HG03354 (cell line): ENCODE data around the gene KIAA0513.

Experiments used
- ATAC-seq: cut with Tn5 transposase; IDR thresholded peaks from one replicate; pipeline ENCODE4 v1.9.1; 2021; ENCODE audit warnings: mild to moderate bottlenecking; ENCODE audit not compliant: unreplicated experiment, poor library complexity, severe bottlenecking

Gene KIAA0513

DNA sequence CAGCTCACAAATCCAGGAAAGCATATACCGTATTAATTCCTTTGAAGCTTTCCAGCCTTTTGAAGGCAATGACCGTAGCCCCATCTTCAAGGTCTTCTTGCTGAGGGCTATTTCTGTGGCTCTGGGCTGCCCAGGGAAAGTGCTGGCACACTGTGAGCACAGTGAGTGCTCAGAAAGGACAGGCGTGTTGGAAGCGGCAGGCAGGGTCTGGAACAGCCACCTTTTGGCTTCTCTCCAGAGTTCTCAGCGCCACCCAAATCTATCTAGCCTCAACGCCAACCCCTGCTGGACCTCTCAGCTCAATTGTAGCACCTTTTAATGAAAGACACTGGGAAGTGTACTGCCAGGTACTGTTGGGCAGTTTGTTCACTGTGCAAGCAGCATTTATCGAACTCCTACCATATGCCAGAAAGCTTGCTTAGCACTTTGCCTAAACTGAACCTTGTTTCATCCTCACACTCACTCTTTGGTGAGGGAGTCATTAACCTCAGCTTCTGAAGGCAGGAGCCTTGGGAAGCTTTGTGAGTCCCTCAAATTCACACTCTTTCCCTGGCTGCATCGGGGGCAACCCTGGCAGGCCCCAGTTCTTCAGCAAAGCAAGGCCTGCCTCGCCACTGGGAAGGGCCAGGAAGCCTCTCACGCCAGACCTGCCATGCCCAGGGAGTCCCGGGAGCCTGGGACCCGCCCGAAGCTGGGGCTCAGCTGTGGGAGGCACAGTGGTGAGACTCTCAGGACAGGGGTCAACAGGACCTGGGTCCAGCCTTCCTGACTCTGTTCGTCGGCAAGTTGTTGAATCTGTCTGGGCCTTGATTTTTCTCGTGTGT, 98.2 kb downstream of the KIAA0513 start:
- no peak for ATAC-seq

DNA sequence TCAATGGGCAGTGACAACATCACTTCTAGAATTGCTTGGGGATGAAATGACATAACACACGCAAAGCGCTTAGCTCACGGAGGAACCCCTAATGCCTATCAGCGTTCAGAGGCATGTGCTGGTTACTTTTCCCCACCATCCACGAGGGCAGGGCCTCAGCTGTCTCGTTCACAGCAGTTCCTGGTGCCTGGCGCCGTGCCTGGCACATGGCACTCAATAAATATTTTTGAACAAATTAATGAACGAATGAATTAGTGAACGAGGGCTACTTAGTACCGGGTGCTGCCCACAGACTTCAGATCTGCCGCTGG, 98.8 kb downstream of the KIAA0513 start:
- ATAC-seq, result no peak

DNA sequence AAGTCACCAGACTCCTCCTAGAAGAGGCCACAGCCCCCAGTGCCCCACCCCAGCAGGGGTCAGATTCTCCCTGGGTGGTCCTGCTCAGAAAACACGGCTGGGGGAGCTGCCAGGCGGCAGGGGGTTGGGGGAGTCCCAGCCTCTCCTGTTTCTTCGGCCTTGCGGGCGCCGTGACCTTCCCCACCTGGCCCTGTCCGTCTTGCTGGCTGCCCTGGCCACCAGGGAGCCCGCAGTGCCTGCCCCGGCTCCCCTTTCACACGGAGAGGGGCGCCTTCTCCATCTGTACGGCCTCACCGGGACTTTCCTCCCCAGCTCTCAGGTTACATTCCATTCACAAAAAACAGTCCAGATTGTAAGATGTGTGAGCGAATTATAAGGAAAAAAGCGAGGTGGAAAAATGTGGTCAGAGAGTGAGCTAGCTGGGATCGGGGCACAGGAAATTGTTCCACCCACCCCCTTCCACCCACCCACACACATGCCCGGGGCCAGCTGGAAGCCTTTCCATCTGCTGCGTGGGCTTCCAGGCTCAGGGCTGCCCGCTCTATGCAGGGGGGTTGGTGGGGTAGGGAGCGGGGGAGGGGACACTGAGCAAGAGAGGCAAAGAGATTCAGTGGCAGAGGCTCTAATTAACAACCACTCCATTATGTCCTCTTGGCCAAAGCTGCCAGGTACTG, 99.2 kb downstream of the KIAA0513 start:
- ATAC-seq, result no peak

DNA sequence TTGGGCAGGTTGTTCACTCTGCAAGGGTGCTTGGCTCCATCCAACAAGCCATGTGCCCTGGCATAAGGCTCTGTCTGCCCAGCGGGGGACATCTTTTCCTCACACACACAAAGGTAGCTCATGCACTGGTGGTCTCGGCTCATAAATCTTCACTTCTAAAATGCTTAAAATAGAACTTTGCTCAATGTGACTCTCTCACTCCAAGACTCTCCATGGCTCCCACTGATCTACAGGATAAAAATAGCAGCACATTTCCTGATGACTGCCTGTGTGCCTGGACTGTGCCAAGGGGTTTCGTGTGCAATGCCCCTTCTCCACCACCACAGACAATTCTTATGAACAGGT, 99.8 kb downstream of the KIAA0513 start:
- ATAC-seq, result no peak

DNA sequence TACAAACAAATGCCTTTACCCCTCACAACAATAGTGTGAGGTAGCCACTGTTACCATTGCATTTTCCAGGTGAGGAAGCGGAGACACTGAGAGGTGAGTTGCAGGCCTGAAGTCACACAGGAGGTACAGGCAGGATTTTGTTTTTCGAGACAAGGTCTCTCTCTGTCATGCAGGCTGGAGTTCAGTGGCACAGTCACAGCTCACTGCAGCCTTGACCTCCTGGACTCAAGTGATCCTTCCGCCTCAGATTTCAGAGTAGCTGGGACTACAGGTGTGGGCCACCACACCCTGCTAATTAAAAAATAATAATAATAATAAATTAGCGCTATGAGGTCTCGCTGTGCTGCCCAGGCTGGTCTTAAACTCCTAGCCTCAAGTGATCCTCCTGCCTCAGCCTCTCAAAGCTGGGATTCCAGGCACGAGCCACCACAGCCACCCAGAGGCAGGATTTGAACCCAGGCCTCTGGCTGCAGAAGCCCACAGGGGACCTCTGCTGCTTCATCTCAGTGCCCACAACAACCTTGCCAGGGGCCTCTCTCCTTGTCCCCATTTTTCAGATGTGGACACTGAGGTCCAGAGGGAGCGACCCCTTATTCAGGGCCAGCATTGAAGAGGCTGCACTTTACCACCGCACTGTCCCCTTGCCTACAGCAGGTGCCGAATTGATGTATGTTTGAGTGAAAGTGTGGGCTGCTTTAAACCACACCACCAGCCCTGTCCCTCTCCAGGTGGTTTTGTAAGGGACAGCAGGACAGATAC, 100.7 kb downstream of the KIAA0513 start:
- ATAC-seq, result no peak

DNA sequence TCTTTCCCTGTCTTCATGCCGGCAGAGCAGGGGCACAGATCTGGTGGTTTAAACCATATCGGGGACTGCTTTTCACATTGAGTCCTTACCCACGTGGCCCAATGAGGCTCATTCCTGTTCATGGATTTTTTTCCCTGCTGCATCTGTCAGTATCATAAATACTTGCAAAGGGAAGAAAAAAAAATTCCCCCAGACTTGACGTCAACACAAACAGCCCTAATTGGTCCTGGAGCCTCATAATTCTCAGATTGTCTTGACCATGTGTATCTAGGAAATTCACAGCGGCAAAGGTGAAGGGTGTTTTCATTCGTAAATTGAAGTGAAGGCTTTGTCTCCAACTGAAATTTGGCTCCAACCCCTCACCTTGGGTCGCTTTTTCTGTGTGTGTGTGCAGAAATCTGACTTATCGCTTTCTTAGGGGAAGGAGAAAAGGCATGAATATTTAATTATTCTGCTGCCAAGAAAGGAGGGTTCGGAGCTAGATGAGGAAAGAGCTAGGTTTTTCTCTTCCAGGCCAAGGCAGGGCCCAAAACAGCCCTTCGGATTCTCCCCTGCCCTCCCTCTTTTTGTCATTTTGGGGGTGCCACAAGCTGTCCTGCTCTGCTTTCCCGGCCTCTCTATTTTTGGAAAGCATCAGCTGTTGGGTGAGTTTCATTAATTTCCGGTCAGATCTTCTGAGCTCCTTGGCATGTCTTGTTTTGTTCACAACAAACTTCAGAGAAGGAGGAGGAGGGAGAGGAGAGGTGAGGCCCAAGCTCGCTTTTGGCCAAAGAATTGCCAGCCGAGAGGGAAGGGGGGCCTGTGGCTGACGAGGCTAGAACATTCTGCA, 102.5 kb downstream of the KIAA0513 start:
- no peak for ATAC-seq

DNA sequence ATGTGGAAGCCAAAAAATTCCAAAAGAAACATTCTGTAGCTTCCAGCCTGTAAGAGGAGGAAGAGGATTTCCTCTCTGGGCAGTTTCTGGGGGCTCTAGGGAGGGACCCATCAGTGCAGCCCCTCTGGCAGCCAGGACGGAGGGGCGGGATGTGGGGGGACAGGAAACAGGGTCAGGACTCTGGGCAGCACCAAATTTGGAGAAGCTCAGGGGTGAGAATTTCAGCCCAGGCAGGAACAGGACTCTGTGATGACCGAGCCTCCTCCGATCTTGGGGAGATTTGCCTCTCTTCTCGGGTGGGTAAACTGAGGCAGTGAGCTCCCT, 103.1 kb downstream of the KIAA0513 start:
- ATAC-seq, result no peak

DNA sequence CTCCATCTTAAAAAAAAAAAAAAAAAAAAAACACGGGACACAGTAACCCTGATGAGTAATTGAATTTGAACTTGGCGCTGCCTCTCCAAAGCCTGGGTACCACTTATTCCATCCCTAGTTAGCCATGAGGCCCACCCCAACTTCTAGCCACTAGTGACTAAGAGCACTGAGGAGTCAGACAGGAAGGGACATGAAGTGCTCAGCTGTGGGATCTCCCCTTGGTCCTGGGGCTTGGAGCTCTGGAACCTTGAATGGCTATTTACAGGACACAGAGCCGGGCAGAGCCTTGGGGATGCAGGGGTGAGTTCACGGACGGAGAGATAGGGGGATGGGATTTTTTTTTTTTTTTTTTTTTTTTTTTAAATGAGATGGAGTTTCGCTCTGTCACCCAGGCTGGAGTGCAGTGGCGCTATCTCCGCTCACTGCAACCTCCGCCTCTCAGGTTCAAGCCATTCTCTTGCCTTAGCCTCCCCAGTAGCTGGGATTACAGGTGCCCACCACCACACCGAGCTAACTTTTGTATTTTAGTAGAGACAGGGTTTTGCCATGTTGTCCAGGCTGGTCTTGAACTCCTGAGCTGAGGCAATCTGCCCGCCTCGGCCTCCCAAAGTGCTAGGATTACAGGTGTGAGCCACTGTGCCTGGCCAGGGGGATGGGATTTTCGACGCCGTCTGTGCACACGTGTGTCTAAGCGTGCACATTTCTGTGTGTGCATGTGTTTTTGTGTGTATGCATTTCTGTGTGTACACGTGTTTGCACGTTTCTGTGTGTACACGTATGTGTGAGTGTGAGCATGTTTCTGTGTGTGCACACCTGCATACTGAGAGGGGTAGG, 105.1 kb downstream of the KIAA0513 start:
- no peak for ATAC-seq

DNA sequence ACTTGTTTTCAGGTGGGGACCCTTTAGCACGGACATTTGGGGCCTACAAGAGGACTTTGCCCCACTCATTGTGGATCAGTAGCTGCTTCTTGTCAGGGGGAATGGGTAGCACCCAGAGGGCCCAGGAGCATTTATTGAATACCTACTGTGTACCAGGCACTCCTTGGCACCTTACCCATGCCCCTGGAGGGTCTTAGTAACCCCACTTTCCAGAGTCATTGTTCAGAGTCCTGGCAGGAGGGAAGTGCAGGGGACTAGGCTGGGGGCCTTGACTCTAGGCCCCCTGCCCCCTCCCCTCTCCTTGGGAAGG, 105.7 kb downstream of the KIAA0513 start:
- no peak for ATAC-seq

DNA sequence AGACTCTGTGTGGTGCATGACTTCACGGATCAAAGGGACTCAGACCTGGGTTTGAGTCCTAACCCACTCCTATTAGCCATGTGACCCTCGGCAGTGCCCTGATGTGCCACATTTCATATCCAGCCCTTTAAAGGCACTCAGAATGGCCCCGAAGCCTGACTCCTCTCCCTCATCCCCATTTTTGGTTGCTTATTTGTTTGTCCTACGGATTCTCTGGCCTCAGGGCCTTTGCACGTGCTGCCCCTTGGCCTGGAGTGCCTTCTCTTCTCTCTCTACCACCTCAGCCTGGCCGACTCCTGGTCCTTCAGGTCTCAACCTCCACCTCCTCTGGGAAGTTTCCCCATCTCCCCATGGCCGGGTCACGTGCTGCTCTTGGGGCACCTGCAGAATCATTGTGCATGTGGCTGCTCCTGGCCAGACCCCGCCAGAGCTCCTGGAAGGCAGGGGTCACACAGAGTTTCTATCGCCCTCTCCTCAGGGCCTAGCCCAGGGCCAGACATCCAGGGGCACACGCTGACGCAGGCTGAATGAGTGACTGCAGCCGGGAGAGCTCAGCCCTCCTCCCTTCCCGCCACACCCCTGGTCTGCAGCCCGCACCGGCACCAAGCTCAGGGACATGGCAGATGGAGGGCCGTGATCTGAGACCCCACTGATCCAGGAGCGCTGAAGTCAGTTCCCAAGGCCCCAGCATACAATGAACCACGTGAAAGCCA, 106.6 kb downstream of the KIAA0513 start:
- no peak for ATAC-seq

DNA sequence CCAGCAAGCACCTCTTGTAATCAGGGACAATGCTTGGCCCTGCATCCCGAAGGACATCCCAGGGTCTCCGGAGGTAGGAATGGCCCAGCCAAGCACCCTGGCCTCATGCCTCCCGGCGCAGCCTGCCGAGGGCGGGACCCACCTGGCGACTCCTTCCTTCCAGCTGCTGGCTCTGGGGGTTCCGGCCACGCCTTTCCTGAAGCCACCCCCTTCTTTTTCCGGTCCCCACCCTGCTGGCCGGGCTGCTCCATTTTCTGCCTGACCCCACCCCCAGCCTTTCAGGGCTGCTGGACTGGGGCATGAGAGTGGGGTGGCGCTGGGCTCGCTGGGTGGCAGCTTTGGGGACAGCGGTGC, 107.2 kb downstream of the KIAA0513 start:
- ATAC-seq, result no peak

DNA sequence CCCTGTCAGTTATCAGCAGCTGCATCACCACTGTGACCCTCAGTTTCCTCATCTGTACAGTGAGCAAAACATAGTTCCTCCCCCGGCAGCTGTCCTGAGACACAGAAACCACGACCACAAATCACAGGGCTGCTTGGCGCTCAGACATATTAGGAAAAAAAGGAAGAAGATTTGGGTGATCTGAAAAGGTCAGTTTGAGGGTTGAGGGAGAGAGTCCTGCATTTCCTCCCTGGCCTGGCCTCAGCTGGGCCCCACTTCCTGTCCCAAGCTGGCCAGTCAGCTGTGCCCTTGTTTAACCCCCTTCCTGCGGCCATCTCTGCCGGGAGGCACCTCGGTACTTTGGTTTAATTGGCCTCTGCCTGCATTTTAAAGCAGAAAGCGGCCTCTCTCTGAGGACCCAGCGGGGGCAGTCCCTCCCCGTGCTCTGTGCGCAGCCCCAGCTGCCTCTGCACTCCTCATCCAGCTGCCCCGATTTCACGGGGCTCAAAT, 108.7 kb downstream of the KIAA0513 start:
- no peak for ATAC-seq

DNA sequence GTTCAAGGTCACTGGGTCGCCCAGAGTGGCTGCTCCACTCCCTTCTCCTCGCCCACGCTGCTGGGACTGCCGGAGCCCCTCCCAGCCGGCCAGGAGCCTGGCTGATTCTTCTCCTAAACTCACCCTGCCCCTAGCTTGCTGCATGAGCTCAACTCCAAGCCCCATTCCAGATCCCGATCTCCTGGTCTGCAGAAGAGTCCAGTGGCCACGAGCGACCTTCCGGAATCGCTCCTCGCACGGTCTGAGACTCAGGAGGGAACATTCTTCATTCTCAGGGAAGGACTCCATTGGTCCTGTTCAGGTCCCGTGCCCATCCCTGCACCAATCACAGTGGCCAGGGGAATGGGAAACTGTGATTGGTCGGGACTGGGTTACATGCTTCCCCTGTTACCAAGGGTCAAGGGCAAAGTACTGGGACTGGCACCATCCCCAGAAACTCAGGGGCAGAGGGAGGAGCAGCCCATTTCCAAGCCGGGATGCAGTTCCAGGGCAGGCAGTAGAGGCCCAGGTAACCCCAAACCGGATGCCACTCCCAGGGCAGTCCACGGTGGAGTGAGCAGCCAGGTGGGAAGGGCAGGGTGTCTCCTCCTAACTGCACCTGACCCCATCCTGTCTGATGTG, 109.2 kb downstream of the KIAA0513 start:
- no peak for ATAC-seq

DNA sequence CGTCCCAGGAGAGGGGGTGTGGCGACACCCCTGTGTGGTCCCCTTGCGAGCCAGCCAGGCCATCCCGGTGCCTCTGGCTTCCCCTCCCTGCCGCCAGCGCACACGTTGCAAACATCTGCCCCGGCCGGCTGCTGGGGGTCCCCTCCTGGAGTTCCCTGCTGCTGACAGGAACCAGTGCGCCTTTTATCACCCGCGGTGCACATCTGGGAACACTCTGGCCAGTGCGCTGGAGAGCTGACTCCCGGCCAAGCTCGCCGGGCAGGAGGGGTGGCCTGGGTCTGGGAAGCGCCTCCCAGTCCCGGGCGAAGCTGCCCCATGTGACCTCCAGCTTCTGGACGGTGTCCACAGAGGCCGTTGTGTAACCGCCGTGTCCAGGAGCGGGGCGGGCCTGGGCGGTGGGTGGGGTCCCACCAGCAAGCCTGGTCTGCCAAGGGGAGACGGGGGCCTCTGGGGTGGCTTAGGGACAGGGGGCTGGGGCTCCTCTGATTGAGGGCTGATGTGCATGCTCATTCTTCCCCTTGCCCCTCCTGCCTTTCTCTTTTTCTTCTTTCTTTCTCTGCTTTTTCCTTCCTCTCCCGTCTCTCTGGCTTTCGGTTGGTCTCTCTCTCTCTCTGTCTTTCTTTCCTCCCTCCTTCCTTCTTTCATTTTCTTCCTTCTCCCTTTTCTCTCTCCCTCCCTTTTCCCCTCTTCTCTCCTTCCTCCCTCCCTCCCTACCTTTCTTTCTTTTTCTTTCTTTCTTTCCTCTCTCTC, 109.9 kb downstream of the KIAA0513 start:
- ATAC-seq, result no peak

DNA sequence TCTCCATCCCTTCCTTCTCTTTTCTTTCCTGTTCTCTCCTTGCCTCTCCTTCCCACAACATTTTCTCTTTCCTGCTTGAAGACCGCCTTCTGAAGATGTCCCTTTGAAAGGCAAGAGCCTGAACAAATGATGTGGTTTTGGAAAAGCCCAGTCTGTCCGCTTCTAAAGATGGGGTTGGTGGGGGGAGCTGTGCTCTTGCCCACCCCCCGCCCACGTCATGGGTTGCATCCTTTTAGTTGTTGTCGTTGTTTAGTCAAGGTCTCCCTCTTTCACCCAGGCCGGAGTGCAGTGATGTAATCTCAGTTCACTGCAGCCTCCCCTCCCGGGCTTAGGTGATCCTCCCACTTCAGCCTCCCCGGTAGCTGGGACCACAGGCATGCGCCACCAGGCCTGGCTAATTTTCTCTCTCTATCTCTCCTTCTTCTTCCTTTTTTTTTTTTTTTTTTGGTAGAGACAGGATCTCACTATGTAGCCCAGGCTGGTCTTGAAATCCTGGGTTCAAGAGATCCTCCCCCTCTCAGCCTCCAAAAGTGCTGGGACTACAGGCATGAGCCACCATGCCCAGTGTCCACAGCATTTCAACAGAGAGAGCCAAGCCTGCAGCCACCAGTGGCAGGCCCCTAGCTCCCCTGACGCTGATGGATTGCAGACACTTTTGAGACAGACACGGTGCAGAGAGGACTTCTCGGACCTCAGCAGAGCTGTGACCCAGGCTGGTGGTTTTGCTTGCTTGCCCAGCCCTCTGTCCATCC, 110.7 kb downstream of the KIAA0513 start:
- no peak for ATAC-seq

DNA sequence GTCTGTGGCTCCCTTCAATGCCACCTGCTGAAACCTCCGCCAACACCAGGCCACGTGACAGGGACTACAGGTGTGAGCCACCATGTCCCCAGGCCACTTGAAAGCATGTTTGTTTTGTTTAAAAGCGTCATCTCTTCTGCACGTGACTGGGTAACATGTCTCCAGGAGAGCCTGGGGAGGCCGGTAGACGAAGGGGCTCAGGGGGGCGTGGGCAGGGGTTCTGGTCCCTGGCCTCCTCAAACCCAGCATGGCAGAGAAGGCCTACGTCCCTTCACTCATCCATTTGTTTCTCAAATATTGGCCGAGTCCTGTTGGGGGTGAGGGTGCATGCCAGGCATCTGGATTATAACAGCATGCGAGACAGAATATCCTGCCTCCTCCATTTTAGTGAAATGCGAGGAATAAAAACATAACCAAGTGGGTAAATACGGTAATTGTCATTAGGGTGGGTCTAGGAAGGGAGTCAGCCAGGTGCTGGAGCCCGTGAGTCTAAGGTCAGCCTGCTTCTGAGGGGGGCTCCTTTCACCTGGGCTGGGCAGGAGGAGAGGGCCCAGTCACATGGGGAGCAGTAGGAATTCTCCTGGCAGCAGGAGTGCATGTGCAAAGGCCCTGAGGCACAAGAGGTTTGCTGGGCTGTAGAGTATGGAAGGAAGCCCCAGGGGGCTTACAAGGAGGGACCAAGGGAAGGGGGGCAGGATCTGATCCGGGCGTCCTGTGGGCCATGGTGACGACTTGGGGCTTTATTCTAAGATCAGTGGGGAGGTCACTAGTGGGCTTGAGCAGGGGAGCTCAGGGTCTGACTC, 111.4 kb downstream of the KIAA0513 start:
- no peak for ATAC-seq
